ENCODE results near the gene BLACAT1.
"Not testable (repeated sequence)": the region's sequence is repeated elsewhere in the genome, so short reads cannot be mapped to it uniquely, and the experiment has no call there.

Gene BLACAT1

DNA sequence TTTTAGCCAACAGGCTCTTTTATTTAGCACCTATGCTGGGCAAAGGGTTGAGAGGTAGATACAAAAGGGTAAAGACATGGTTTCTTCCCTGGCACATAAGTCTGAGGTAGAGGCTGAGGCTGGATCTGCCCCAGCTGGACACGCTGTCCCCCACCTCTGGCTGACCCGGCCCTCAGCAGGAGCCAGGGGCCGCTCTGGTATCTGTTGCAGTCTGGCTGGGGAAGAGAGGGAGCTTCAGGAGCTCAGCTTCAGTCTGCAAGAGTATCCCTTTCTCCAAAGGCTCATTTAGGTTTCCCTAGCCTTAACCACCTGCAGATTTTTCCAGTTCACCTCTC is 14.2 kb downstream of the BLACAT1 start:
- no peak for DNase-seq (ENCODE audit: low read depth in 2 of 2)

DNA sequence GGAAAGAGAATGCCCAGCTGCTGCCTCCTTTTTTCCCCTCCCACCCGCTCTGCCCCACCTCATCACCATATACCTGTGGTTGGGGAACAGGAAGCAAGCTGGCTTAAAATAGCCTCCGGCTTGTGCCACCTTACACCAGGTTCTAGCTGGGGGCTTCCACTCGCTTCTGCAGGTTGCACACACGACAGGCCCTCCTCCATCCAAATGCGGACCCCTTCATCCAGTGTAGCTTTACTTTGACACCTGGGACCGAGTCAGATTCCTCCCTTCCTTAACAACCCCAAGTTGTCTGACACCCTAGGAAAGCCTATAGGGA is 14.6 kb downstream of the BLACAT1 start:
- no peak for DNase-seq (ENCODE audit: low read depth in 2 of 2)

DNA sequence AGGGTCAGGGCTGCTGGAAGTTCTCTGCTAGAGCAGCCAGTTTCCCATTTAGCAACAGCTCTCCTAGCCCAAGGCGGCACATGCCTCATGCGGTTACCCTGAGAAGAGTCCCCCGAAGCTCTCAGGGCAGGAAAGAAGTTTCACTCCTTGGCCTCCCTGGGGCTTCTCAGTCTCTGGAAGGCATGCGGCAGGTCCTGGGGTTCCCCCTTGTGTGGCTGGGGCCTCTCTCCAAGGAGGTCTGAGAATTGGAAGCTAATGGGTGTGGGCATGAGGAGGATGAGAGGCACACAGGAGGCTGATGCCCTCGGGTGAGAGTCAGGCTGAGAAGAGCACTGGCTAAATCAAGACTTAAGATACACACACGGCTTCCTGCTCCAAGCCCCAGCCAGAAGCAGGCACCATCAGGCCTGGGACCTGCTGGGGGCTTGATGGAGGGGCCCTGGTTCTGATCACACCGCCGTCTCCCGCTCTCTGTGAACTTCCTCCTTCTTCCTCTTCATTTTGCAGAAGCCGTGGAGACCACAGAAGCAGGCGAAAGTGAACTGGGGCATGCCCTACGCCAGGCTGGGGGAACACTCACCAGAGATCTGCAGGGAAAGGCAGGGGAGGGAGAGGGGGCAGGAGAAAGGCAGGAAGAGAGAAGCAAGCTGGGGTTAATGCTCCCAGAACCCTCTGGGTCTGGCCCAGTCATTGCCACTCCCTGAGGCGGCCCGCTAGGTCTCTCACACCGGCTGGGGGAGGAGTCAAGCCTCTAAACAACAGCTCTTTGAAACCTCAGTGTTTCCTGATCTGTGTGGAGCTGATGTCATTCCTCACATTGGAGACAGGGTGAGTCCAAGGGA is 15.1 kb downstream of the BLACAT1 start:
- peak; percentile 31 to 34 for DNase-seq (ENCODE audit: low read depth in 2 of 2)

DNA sequence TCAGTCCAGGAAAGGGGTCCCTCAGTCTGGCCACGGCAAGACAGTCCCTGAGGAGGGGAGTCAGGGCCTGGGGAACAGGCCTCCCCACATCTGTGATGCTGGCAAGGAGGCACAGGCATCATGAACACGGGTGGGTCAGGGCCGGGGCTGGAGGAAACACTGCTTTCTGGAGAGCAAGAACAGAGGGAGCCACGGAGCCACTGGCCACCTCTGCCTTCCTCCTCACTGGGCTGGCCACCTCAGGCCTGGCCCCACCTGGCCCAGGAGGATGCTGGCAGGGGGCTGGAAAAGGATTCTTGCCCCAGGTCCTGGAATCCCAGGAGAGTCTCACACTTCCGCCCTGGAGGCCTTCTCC is 15.7 kb downstream of the BLACAT1 start:
- DNase-seq (ENCODE audit: low read depth in 2 of 2), result no peak

DNA sequence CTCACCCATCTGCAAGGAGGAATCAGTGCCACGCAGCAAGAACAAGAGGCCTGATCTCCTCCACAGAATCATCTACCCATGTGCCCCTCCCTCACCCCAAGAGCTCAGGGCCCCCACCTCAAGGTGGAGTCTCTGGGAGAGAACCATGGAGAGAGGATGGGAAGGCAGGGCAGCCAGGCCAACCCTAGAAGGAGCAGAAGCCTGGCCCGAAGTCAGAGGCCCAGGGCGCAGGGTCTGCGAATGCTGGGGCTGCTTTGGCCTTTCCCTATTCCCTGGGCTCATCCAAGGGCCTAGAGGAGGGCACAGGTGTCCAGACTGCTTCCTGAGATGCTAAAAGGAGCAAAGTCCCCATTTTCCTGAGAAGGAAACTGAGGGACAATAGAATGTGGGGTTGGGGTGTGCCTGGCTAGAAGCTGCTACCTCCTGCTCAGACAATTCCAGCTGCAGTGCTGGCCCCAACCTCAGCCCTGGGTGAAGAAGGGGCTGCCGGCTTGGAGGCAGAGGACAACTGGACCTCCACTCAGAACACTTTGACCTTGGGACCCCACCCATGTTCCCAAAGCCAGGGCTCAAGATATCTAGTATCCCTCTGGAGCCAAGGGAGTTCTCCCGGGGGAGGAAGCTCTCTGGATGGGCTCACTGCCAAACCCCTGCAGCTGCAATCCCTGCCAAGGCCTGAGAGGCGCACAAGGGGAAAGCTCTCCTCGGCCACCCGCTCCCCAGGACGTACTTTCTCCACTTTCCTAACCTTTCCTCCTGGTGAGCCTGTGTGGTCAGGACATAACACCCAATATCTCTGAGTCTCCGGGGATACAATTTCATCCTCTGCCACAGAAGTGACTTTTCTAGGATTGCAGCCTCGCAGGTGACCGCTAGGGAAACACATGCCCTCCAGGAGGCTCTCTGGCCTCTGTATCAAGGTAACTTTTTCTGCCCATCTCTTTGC is 17.4 kb downstream of the BLACAT1 start:
- no peak for DNase-seq (ENCODE audit: low read depth in 2 of 2)

DNA sequence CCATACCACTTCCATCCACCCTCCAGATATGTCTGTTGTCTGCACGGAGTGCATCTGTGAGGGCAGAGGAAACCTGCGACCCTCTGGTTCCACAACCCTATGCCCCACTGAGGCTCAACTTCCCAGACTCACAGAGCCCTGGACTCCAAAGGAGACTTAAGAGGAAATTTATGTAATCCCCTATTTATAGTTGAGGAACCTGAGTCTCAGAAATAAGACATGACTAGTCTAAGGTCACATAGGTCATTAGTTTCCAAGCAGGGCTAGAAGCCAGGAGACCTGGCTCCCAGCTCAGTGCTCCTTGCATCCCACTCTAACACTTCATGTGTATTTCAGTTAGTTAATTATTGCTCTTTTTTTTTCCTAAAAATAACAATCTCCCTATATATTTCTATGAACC is 18.3 kb downstream of the BLACAT1 start:
- no peak for DNase-seq (ENCODE audit: low read depth in 2 of 2)

DNA sequence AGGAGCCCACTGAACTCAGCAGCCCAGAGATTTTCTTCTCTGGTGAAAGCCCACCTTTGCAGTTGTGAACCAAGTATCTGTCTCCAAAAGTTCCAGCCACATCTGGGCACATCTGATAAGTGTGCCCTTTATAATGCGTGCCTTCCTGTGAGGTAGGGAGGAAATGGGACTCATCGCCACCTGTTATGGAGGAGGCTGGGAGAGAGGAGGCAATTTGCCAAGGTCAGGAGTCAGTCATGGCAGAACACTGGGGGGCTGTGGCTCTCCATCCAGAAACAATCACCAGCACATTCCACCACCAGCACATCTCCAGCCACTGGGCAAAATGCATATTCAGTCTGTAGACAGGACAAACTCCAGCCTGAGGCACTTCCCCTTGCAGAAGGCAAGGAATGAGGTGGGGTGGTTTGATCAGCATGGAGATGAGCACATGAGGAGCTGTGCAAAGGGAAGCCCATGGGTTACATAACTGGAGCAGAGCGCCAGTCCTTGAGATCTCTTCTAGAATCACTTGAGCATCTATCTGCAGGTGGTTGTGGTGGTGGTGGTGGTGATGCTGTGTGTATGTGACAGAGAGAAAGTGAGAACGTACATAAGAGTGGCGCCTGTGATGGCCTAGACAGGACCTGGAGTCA is 19.0 kb downstream of the BLACAT1 start:
- DNase-seq (ENCODE audit: low read depth in 2 of 2), result no peak

DNA sequence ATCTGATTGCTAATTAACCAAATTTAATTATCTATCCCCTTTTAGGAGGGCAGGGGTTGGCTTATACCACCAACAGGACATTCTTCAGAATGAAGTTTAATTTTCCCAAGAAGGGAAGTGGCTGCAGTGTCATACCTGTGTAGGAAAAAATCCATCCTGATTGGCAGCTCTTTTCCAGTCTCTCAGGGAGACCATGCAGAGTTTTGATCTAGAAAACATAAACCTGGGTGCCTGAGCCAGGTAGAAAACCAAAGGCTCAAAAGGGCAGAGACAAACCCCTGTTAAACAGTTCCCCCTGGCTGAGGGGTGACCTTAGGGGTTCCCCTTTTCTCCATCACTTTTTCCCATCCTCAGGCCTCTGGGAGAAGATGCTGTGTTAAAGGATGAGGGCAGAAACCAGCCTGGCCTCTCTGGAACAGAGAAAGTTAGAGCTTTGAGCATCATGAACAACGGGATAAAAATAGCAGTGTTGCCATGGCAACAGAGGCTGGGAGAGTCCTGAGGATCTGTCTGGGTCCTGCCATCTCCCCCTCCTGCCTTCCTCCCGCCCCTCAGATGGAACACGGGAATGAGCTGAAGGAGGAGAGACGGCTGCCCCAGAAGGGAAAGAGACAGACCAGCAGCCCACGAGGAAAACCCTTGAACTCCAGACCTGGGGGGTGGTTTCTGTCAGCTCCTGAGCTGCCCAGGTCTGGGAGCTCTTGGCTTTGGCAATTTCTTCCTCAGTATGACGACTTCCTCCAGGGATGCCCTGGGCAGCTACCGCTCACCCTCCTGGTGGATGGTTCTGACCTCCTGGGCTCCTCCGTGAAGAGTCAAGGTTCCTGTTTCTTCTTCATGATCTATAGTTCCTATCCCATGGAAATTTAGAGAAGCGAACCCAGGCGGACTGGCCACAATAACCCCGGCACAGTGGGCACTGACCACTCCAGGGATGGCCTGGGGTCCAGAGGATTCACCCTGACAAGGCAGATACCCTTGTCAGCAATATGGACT is 20.0 kb downstream of the BLACAT1 start:
- no peak for DNase-seq (ENCODE audit: low read depth in 2 of 2)

DNA sequence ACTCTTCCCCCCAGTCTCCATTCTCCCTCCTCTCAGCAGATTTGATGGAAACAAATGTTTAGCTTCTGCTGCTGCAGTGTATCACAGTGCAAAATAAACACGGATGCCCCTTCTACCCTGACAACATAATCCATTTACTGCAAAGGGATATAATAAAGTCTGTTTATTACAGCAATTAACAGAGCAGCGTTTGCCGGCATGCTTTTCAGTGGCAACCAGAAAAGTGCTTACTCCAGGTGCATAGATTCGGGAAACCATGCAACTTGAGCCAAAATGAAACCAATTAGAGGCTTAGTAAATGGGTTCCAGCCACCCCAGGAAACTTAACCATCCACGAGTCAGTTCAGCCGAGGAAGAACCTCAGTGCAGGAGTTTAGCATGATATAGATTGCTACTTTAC is 21.1 kb downstream of the BLACAT1 start:
- no peak for DNase-seq (ENCODE audit: low read depth in 2 of 2)

DNA sequence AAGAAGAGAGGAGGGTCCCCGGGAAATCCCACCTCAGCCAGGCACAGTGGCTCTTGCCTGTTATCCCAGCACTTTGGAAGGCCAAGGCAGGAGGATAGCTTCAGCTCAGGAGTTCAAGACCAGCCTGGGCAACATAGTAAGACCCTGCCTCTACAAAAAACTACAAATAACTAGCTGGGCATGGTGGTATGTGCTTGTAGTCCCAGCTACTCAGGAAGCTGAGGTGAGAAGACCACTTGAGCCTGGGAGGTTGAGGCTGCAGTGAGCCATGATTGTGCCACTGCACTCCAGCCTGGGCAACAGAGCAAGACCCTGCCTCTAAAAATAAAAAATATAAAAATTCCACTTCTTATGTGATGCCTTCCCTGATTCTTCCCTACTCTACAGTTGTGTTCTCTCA is 23.2 kb downstream of the BLACAT1 start:
- DNase-seq (ENCODE audit: low read depth in 2 of 2), result not testable (repeated sequence)

DNA sequence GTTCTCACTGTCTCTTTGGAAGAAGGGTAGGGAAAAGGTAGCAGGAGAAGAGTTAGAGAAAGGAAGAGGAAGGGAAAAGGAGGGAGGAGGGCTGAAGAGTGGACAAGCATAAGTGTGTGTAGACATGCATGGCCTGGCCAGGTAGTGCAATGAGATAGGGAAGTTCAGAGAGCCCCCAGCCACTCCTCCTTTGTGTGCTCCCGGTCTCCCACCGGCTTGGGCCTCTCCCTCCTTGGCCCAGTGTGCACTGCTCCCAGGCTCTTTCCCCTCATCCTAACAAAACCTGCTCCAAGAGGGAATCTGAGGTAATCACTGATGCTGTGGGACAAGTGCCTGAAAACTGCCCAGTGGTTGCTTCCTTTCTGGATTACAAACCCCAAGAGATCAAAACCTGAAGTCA is 23.7 kb downstream of the BLACAT1 start:
- DNase-seq (ENCODE audit: low read depth in 2 of 2), result no peak

DNA sequence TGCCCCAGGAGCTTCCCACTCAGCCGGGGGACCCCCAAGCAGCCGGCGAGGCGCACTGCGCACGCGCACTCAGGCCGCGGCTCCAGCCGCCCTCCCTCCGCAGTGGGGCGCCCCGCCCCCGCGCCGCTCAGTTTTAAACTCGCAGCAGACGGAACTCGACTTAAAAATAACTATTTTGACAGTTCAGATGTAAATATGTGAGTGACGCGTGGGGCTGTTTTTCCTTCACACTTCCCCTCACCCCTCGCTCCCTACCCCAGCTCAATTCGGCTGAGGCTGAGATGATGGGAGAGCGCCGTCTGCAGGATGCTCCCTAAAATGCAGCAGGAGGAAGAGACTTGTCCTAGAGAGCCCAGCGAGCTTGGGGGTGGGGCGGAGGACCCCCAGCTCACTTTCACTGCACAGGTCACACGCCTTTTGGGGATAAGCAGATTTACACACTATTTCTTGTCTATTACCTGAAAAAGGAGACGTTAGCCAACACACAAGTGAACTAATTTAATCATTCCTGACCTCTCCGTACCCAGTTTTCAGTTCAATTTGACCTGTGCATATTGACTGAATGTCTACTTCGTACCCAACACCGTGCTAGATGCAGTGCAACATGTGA is 25.0 kb downstream of the BLACAT1 start:
- DNase-seq (ENCODE audit: low read depth in 2 of 2), result peak; percentile 9 to 31

DNA sequence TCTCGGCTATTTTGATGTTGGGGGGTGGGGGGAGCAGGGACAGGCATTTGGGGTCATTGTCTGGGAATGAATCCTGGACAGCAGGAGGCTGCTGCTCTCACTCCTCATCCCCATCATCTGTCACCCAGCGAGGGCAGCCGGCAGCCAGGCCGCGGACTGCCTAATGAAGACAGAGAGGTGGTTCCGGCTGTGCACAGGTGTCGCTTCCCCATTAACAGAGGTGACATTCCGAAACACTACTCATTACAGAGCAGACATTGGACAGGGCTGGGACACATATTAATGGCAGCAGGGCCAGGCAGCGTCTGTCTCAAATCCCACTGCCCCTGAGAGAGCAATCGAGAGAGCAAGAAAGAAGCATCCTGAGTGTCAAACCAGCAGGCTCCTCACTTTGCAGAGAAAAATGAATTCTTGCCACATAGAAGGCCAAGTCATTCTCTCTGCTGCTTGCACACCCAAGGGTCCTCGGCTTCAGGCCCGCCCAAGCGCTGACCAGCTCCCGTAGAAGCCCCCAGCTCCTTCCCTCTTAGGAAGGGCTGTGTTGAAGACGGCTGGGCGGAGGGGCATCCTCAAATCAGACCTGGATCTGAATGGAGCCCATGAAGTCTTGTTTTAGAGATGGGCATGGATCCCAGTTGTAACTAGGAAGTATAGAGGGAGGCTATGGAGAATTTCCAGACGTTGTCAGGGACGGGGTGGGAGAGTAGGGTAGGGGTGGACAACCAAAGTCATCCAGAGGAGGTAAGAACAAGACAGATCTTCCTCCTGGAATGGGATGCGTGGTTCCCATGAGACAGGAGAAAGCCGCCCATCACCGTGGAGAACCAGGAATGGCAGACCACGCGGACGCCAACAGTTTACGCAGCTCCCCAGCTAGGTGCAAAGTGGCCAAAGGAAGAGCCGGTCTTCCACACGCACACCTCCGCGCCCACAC is 25.8 kb downstream of the BLACAT1 start:
- DNase-seq (ENCODE audit: low read depth in 2 of 2), result no peak

DNA sequence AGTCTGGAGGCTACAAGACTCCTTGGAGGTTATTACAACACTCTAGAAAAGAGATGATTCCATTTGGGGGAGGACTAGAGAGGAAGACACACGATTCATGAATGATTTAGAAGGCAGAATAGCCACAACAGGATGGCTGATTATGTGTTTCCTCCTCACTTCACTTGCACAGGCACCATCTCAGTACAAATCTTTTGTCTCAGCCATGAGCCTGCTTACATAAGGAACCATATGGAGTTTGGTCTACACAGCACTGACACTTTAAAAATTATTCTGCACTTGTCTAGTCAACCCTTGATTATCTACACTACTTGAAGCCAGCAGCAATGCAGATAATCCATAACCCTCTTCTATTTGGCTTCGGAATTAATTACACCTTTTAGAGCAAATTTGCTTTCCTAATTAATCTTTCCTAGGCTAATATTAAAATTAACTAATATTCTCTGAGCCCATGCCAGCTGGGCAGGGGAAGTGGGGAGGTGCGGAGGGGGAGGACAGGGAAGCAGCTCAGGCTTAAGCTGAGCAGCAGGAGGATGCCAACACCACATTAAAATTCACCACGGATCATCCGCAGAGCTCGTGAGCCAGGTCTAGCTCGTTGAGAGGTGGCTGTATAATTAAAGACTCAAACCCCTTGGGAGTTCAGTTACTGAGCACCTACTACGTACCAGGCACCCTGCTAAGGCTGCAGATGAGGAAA is 30.8 kb downstream of the BLACAT1 start:
- DNase-seq (ENCODE audit: low read depth in 2 of 2), result no peak

DNA sequence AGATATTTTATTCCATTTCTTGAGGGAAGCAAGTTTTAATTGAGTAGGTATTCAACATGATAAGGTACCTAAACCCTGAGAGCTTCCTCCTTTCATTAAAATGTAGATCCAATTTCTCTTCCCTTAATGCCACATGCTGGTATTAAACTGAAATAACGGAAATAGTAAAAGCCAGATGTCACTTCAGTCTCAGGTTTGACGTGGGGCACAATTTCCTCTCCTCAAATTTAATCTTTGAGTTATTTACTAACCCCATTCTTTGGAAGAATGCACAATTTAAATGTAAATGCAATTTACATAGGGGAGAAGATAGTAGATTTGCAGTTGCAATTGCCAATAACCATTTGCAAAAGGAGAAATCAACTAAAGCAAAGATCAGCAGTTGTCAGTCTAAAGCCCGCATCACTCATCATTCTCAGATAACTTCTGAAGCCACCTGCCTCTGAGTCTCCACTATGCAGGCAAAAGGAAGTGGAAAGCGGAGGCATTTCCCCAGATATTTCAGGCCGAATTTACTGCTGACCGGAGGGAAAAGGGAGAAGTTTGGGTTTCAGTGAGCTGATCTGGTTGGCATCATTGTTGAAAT is 31.9 kb downstream of the BLACAT1 start:
- no peak for DNase-seq (ENCODE audit: low read depth in 2 of 2)

DNA sequence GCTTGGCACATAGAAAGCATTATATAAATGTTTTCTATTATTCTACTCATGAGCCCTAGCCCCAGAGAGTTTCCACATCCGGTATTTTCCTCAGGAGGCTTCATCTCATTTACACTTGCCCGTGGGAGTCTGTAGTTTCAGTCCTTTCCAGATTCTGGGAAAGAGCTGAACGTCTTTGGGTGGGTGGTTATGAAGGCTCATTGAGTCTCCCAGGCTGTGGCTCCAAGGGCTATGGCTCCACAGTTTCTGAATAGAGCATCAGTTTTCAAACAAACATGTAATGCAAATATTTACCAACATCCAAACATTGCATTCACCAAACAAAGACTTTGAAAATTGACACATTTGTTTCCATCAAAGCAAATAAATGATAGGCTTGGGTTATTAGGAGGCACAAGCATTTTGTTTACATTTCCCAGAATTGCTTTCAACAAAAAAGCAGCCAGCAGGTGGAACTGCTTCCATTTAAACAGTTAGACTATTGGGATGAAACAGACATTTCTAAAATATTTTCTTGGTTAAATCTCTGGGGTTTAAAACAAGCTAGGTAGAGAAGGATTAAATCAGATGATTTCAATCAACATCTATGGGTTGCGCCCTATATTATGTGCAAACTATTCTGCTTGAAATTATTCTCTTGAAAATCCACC is 32.7 kb downstream of the BLACAT1 start:
- DNase-seq (ENCODE audit: low read depth in 2 of 2), result no peak

DNA sequence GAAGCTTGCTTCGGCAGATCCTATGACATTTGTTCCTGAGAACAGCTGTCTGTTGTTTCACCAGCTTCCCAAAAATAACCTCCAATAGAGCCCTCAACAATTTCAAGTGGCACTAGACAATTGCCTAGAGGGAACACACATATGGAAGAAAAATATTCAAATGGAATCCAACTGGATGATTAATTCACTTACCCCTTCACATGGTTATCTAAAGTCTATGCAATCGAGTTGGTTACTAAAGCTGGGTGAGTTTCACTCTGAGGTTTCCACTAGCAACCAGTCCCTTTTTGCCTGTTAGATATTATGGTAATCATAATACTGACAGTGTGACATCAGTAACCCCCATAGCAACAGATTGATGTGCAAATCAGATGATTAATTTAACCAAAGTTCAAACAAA is 34.0 kb downstream of the BLACAT1 start, which contains the start of gene LEMD1:
Gene LEMD1 (minus strand): TSS at position 259 of the 400 bp plus-strand sequence. CDS start 1,520 bp downstream, outside the sequence.
- no peak for DNase-seq (ENCODE audit: low read depth in 2 of 2)

DNA sequence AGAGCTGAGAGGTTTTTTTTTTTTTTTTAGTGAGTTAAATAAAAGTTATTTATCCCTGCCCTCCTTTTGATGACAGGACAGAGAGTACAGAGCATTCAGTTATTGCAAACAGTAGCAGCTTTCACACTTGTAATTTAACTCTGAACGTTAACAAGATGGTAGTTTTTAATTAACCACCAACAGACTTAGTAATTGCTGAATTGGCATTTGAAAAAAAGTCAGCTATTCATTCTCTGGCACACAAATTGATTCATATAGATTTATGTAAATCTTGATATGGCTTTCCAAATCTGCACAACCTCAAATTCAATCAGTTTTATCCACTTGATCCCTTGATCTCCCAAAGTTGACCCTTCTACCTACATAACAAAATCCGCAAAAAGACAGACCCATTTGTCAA is 34.9 kb downstream of the BLACAT1 start:
- no peak for DNase-seq (ENCODE audit: low read depth in 2 of 2)
